Stimulated activated CD4-positive, alpha-beta T cell treated with anti-CD3 and anti-CD28 coated beads, TNF-alpha, amount 100 ng/mL, for 24 hours (primary cell): Measurements from ENCODE around the gene SMARCA4.

Experiments
- DNase-seq, 3 experiments: peaks; one replicate each; pipeline ENCODE4 v3.0.0-alpha.2; 2020; ENCODE audit warnings: low read depth in 3 of 3

SMARCA4 gene

DNA sequence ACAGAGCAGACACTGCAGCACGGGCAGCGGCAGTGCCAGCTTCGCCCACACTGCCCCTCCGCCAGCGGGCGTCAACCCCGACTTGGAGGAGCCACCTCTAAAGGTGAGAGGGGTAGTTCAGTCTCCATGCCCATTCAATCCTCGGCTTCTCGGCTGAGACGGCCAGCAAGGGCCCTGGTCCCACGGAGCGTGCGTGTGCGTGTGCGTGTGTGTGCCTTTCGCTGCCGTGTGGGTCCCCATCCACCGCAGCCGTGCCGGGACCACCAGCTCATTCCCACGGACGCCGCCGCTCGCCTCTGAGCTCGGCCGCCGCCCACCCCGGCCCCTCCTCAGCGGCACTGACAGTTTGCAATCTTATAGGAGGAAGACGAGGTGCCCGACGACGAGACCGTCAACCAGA is 72.9 kb downstream of the SMARCA4 start:
- DNase-seq: no peak

- DNase-seq: no peak
Measured at GRCh38 chr19:11034449-11035213, 73.8 kb downstream of the SMARCA4 start.

DNA sequence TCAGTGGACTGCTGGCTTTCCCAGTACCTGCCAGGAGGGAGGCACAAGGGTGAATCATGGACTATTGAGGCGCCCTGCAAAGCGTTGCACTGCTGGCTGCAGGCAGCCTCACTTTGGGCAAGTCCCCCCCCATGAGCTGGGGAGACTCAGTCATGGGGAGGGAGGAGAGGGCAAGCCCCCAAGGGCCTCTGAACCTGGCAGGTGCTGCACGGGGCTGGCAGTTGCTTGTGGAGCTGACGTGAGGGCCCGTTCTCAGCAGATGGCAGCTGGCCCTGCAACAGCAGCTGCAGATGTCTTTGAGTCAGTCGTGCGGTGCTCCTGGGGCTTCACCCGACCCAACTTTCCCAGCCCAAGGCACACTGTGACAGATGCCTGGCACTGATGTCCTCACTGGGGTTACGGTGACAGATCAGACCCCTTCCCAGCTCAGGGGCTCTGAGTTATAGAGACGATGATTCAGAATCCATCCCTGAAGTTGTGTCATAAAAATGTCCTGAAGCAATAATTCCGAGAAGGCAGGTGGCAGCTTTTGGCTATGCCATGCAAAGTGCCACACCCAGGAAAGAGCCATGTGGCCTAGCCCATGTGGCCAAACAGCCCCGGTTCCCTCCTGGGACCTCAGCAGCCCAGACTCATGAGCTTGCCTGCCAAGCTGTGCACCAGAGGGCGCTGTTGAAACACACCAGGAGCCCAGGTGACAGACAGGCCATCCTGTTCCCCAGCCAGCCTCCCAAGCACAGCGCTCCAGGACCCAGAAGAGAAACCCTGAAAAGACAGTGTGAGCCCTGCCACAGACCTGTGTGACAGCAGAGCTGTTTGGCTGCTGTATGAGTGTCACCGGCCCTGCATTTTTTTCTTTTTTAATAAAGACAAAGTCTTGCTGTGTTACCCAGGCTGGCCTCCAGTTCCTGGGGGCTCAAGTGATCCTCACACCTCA is 74.9 kb downstream of the SMARCA4 start:
- DNase-seq: peak; percentile 67 to 82 (median 77)

DNA sequence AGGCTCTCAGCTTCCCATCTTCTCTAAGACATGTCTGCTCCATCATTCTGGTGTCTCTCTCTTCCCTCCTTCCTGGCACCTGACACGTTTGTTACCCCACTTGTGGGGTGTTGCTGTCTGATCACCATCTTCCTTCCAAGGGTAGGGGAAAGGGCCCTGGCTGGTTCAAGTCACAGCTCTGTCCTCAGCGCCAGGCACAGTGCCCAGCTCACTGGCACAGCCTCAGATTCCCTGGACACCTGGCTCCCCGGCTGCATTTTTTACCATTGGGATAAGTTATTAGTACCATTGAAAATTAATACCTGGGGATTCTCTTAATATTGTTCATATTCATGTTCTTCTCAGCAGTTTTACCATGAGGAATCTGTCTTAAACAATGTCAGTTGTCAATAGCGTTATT is 77.7 kb downstream of the SMARCA4 start:
- DNase-seq: no peak

DNA sequence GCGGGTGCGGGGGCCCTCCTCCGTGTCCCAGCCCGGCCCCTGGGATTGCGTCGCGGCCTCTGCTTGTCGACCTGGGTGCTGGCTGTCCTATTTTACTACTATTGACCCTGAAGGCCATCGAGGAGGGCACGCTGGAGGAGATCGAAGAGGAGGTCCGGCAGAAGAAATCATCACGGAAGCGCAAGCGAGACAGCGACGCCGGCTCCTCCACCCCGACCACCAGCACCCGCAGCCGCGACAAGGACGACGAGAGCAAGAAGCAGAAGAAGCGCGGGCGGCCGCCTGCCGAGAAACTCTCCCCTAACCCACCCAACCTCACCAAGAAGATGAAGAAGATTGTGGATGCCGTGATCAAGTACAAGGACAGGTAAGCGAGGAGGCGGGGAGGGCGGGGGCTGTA is 80.4 kb downstream of the SMARCA4 start:
- DNase-seq: no peak

- no peak for DNase-seq
Measured at GRCh38 chr19:11041966-11042627, 81.3 kb downstream of the SMARCA4 start.

GRCh38 chr19:11044431-11044830 is 83.6 kb downstream of the SMARCA4 start:
- no peak for DNase-seq

- no peak for DNase-seq
Measured at GRCh38 chr19:11045536-11045935, 84.7 kb downstream of the SMARCA4 start.

- DNase-seq: no peak
Measured at GRCh38 chr19:11046605-11047354, 86.0 kb downstream of the SMARCA4 start.

DNA sequence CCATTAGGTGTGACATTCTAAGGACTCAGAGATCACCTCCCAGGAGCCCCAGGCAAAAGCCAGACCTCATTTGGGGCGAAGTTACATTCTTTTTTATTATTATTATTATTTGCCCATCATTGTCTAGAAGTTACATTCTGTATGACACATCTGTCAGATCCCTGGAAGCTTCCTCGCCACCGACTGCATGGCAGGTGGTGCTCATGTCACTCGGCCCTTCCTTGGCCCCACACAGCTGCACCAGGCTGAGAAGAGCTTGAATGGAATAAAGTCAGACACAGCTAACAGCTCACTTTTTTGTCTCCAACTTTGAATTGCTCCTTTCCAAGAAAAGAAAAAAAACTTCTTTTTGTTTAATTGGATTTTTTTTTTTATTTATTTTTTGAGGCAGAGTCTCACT is 87.0 kb downstream of the SMARCA4 start:
- no peak for DNase-seq

DNA sequence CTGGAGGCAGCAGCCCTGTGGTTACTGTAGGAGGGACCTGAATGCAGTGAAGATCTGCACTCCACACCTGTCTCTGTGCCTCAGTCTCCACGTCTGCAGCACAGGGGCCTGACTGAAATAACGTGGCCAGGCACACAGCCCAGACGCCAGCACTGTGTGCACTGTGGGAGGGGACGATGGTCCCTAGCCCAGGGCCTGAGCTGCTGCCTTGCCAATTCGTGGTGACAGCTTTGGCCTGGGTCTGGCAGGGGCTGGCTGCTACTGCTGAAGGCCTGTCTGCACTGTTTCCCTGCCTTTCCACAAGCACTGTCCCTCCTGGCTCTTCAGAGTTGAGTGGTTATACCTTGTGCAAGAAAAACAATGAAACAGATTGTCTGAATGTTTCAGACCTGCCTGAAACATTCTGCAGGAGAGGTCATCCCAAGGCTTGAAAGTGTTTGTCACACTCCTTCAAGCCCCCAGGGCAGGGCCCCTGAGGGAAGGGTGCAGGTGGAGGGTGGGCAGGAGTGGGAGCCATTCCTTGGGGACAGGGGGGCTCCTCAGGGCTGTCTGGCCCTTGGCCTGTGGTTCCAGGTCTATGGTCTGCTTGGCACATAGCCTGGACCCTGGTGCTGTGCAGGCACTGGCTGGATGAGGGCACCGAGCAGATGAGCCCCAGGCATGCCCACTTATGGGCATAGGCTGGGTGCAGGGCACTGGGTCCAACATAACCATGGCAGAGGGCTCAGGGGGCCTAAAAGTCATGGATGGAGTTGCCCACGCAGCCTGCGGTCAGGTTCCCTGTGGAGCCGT is 89.7 kb downstream of the SMARCA4 start:
- no peak for DNase-seq

GRCh38 chr19:11053817-11054195 is 93.0 kb downstream of the SMARCA4 start:
- no peak for DNase-seq

GRCh38 chr19:11054200-11054599 is 93.4 kb downstream of the SMARCA4 start:
- no peak for DNase-seq

GRCh38 chr19:11054628-11055027 is 93.8 kb downstream of the SMARCA4 start:
- DNase-seq: no peak

DNA sequence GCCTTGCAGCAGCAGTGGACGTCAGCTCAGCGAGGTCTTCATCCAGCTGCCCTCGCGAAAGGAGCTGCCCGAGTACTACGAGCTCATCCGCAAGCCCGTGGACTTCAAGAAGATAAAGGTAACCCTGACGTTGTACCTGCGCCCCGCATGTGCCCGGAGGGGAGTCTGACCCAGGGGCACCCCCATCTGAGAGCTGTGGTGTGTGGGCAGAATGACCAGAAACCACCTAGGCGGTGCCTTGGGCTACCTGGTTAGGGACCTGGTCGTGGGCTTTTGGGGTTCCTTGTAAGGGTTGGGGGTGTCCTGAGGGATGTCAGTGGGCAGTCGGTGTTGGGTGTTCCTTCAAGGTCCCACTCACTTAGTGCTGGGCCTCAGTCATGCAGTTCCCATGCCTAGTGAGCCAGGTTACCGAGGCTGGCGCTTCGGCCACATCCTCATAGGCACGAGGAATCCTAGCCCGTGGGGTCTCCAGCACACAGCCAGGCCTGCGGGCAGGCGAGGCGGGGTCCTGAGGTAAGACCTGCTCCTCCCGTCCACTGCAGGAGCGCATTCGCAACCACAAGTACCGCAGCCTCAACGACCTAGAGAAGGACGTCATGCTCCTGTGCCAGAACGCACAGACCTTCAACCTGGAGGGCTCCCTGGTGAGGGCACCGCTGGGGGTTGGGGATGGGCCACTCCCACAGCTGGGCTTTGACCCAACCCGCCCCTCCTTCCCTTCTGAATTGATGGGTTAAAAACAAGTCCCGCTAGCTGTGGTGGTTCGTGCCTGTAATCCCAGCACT is 97.6 kb downstream of the SMARCA4 start:
- DNase-seq: no peak

- no peak for DNase-seq
Measured at GRCh38 chr19:11059511-11060358, 98.9 kb downstream of the SMARCA4 start.

DNA sequence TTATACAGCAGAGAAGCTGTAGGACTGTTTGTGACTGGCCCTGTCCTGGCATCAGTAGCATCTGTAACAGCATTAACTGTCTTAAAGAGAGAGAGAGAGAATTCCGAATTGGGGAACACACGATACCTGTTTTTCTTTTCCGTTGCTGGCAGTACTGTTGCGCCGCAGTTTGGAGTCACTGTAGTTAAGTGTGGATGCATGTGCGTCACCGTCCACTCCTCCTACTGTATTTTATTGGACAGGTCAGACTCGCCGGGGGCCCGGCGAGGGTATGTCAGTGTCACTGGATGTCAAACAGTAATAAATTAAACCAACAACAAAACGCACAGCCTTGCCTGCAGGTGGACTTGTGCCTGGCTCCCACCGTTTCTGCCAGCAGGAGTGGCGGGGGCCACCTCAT is 101.1 kb downstream of the SMARCA4 start:
- no peak for DNase-seq

GRCh38 chr19:11063434-11063833 is 102.6 kb downstream of the SMARCA4 start:
- DNase-seq: no peak

GRCh38 chr19:11064831-11065303 is 104.0 kb downstream of the SMARCA4 start:
- no peak for DNase-seq
